ENCODE results near the gene ABTB2.

DNA sequence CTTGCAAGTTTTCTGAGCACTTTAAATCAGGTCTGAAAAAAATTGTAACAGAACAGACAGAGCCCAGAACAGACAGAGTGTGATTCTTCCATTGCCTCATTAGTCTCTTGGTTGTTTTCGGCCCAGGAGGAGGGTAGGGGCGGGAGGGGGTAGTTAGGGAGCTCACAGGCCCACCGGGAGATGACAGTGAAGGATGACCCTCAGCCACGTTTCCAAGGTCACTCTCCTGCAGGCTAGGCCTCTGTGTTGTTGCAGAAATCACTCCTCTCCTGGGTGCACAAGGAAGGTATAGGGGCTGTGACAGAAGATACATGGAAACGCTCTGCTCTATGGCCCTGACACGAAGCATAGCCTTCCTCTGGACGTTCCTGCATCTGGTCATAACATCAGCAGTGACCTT is 69.3 kb downstream of the ABTB2 start:
- TF ChIP-seq EZH2 (IDR thresholded peaks at IDR 0.05; ENCODE audit: insufficient read depth, poor library complexity, severe bottlenecking) = no peak
- no peak for TF ChIP-seq EZH2phosphoT487 (IDR thresholded peaks at IDR 0.05; ENCODE audit: insufficient read depth, low read depth)

All from GM23248 (cell line).